Left kidney (tissue), 1 donor: ENCODE data around the gene TMEM178B. TPM values are rescaled to one million over a fixed set of nuclear protein-coding genes. Genes with fewer than 3 reads are reported as not detected.

Experiments
- polyA plus RNA-seq: library from polyadenylated mRNA; unstranded; fragments of 120-200 nt; gene quantifications from one replicate; pipeline ENCODE4 v1.2.1, GENCODE V29; 2013; ENCODE audit not compliant: insufficient read length

Gene TMEM178B
- polyA plus RNA-seq, 1 donor, result 0.52 TPM

Other genes starting within 250 kb of the TMEM178B start
- gene BRAF, start 149.1 kb upstream of the TMEM178B start, polyA plus RNA-seq, result 31.8 TPM
- 85.6 TPM for gene MRPS33, start 59.1 kb upstream of the TMEM178B start, polyA plus RNA-seq